ENCODE data around the gene B4GALNT3.

The B4GALNT3 gene

GRCh38 chr12:604956-605355 is 145.2 kb downstream of the B4GALNT3 start:
- no peaks in the 10 kb centered on the region for H3K79me2 ChIP-seq (ENCODE audit: insufficient read depth, low read length)
- no peak overlapping the region for H3K9ac ChIP-seq (ENCODE audit: low read length)

DNA sequence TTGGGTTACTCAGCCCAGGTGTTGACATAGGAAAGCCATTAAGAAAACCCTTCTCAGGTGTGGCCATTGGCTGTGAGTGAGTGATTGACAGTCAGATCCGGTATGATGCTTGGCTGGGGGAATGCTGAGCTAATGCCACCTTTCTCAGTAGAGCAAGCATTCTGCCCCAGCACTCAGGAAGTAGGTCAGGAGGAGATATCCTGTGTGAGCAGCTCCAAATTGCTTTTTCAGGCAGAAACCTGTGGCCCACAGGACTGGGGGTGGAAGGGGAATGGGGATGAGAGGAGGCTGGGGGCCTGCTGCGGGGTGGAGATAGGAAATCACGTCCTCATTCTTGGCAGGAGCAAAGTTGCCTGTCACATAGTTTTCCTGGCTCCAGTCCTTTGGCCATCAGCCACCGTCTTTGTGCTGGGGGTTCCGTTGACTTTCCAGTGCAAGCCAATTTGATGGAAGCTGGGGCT is 147.8 kb downstream of the B4GALNT3 start:
- Histone ChIP-seq H3K4me3 (ENCODE audit: low read depth, low read length, poor library complexity, severe bottlenecking) (no peak overlapping the region), H3K4me1 (ENCODE audit: insufficient read depth, low read length, severe bottlenecking) (peaks cover 19% of the 10 kb centered on the region), H3F3A (ENCODE audit: insufficient read depth, low read length) (no peaks in the 10 kb centered on the region), H3K9me2 (ENCODE audit: low read depth, low read length) (no peaks in the 10 kb centered on the region), H3K9me3 (ENCODE audit: low read length) (no peaks in the 10 kb centered on the region), H3K79me2 (ENCODE audit: insufficient read depth, low read length) (no peaks in the 10 kb centered on the region), H3K4me2 (ENCODE audit: low read length) (no peak overlapping the region), H3K27me3 (ENCODE audit: insufficient read depth, low read length) (no peaks in the 10 kb centered on the region), H3K36me3 (ENCODE audit: insufficient read depth, low read length) (peaks cover 26% of the 10 kb centered on the region), H3K9ac (ENCODE audit: low read length) (no peak overlapping the region), H3K27ac (ENCODE audit: low read depth, low read length, poor library complexity, severe bottlenecking) (no peak overlapping the region), H4K20me1 (ENCODE audit: insufficient read depth, low read length) (no peaks in the 10 kb centered on the region), H2AFZ (ENCODE audit: low read length) (no peak overlapping the region)
- TF ChIP-seq EZH2 (IDR thresholded peaks at IDR 0.05; ENCODE audit: borderline replicate concordance, low read length) (no peak), CTCF (IDR thresholded peaks at IDR 0.05; ENCODE audit: low read length) (no peak)

More at GRCh38 chr12:604956-605355, 145.2 kb downstream of the B4GALNT3 start:
- Histone ChIP-seq H3K4me2 (ENCODE audit: low read length) (no peak overlapping the region), H3K27me3 (ENCODE audit: insufficient read depth, low read length) (no peaks in the 10 kb centered on the region), H4K20me1 (ENCODE audit: insufficient read depth, low read length) (no peaks in the 10 kb centered on the region), H3K36me3 (ENCODE audit: insufficient read depth, low read length) (peaks cover 34% of the 10 kb centered on the region), H3K4me1 (ENCODE audit: insufficient read depth, low read length, severe bottlenecking) (peaks cover 2% of the 10 kb centered on the region), H3K4me3 (ENCODE audit: low read depth, low read length, poor library complexity, severe bottlenecking) (no peak overlapping the region), H3K9me3 (ENCODE audit: low read length) (0 out of 2 replicates have a peak, but pooled peaks cover 3% of the 10 kb centered on the region), H3K9me2 (ENCODE audit: low read depth, low read length) (no peaks in the 10 kb centered on the region), H3K27ac (ENCODE audit: low read depth, low read length, poor library complexity, severe bottlenecking) (no peak overlapping the region), H2AFZ (ENCODE audit: low read length) (no peak overlapping the region), H3F3A (ENCODE audit: insufficient read depth, low read length) (no peaks in the 10 kb centered on the region)
- no peak for TF ChIP-seq EZH2 (IDR thresholded peaks at IDR 0.05; ENCODE audit: borderline replicate concordance, low read length)
- TF ChIP-seq CTCF (IDR thresholded peaks at IDR 0.05; ENCODE audit: low read length): no peak

- Histone ChIP-seq H3F3A (ENCODE audit: insufficient read depth, low read length) (no peaks in the 10 kb centered on the region), H3K4me3 (ENCODE audit: low read depth, low read length, poor library complexity, severe bottlenecking) (no peak overlapping the region), H3K27ac (ENCODE audit: low read depth, low read length, poor library complexity, severe bottlenecking) (no peak overlapping the region), H3K79me2 (ENCODE audit: insufficient read depth, low read length) (no peaks in the 10 kb centered on the region), H4K20me1 (ENCODE audit: insufficient read depth, low read length) (no peaks in the 10 kb centered on the region), H3K4me2 (ENCODE audit: low read length) (no peak overlapping the region), H3K9me3 (ENCODE audit: low read length) (no peaks in the 10 kb centered on the region), H2AFZ (ENCODE audit: low read length) (no peak overlapping the region), H3K9ac (ENCODE audit: low read length) (no peak overlapping the region), H3K9me2 (ENCODE audit: low read depth, low read length) (no peaks in the 10 kb centered on the region), H3K27me3 (ENCODE audit: insufficient read depth, low read length) (no peaks in the 10 kb centered on the region), H3K36me3 (ENCODE audit: insufficient read depth, low read length) (peaks cover 25% of the 10 kb centered on the region), H3K4me1 (ENCODE audit: insufficient read depth, low read length, severe bottlenecking) (peaks cover 19% of the 10 kb centered on the region)
- TF ChIP-seq CTCF (IDR thresholded peaks at IDR 0.05; ENCODE audit: low read length) (no peak), EZH2 (IDR thresholded peaks at IDR 0.05; ENCODE audit: borderline replicate concordance, low read length) (no peak)
Observed at GRCh38 chr12:608413-608812, 148.7 kb downstream of the B4GALNT3 start.

All from OCI-LY1 (cell line).